ENCODE data around the gene CLTC.

The CLTC gene

GRCh38 chr17:59680314-59680713, 60.6 kb downstream of the CLTC start:
- TF ChIP-seq ZNF274 (IDR thresholded peaks at IDR 0.05; ENCODE audit: low read depth, low read length) = no peak
- H3K4me3 ChIP-seq (ENCODE audit: low read length) = no peak overlapping the region

- no peak overlapping the region for H3K4me3 ChIP-seq (ENCODE audit: low read length)
- TF ChIP-seq ZNF274 (IDR thresholded peaks at IDR 0.05; ENCODE audit: low read depth, low read length) = no peak
Observed at GRCh38 chr17:59683283-59683682, 63.6 kb downstream of the CLTC start.

DNA sequence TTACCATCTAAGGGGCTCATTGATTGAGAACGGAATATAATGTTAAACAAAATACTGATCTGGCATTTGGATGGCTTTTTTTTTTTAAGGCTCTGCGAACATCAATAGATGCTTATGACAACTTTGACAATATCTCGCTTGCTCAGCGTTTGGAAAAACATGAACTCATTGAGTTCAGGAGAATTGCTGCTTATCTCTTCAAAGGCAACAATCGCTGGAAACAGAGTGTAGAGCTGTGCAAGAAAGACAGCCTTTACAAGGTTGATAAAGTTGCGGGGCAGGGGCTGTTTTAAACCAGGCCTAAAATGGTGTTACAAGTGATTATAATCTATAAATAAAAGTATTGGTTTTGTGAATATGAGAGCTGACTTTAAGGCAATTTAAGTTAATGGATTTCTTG, 65.3 kb downstream of the CLTC start:
- no peak for TF ChIP-seq ZNF274 (IDR thresholded peaks at IDR 0.05; ENCODE audit: low read depth, low read length)

GRCh38 chr17:59688008-59688407, 68.3 kb downstream of the CLTC start:
- no peak for TF ChIP-seq ZNF274 (IDR thresholded peaks at IDR 0.05; ENCODE audit: low read depth, low read length)
- no peak overlapping the region for H3K4me3 ChIP-seq (ENCODE audit: low read length)

More for the DNA sequence above, 65.3 kb downstream of the CLTC start:
- H3K4me3 ChIP-seq (ENCODE audit: low read length) = no peak overlapping the region

GRCh38 chr17:59688496-59688895, 68.8 kb downstream of the CLTC start:
- TF ChIP-seq ZNF274 (IDR thresholded peaks at IDR 0.05; ENCODE audit: low read depth, low read length) = no peak

DNA sequence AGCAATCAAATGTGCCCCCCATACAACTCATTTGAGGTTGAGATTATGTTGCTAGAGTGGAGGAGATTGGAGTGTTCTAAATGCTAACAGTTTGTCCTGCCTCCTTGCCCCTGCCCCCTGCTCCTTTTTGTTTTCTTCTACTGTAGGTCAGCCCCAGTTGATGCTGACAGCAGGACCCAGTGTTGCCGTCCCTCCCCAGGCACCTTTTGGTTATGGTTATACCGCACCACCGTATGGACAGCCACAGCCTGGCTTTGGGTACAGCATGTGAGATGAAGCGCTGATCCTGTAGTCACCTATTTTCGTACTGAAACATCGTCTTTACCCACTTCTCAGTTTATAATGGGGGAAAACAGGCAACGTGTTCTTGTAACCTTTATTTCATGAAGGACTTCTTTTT, 73.9 kb downstream of the CLTC start:
- H3K4me3 ChIP-seq (ENCODE audit: low read length) = no peak overlapping the region

More at GRCh38 chr17:59688496-59688895, 68.8 kb downstream of the CLTC start:
- no peak overlapping the region for H3K4me3 ChIP-seq (ENCODE audit: low read length)

GRCh38 chr17:59694344-59694743, 74.6 kb downstream of the CLTC start:
- no peak for TF ChIP-seq ZNF274 (IDR thresholded peaks at IDR 0.05; ENCODE audit: low read depth, low read length)
- H3K4me3 ChIP-seq (ENCODE audit: low read length) = no peak overlapping the region

More for the DNA sequence above, 73.9 kb downstream of the CLTC start:
- no peak for TF ChIP-seq ZNF274 (IDR thresholded peaks at IDR 0.05; ENCODE audit: low read depth, low read length)

- TF ChIP-seq ZNF274 (IDR thresholded peaks at IDR 0.05; ENCODE audit: low read depth, low read length) = no peak
- no peak overlapping the region for H3K4me3 ChIP-seq (ENCODE audit: low read length)
Observed at GRCh38 chr17:59695945-59696681, 76.4 kb downstream of the CLTC start.

DNA sequence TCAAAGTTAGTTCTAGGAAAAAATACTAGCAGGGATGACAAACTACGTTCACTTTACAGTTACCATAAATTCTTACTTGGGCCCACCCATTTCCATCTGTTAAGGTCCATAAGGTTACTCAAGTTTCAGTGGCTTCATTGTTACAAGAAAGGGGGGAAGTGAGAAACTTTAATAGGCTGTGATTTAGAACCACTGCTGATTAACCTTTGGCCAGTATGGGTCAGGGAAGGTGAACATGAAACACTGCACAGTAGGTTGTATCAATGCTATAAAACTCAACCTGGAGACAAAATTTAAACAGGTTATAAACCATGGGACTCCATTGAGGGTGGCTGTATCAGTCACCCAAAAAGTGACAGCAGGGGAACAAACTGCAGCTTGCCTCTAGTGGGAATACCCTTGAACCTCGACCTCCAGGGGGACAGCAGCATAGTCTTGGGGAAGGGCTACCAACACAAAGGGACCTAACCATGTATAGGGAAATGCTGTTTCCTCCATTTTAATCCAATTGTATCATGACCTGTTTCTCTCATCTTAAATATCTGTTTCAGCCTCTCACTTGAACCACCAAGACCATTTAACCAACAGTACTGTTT, 77.1 kb downstream of the CLTC start:
- H3K4me3 ChIP-seq (ENCODE audit: low read length) = no peak overlapping the region

GRCh38 chr17:59698143-59698542, 78.4 kb downstream of the CLTC start:
- TF ChIP-seq ZNF274 (IDR thresholded peaks at IDR 0.05; ENCODE audit: low read depth, low read length) = no peak
- no peak overlapping the region for H3K4me3 ChIP-seq (ENCODE audit: low read length)

More for the DNA sequence above, 77.1 kb downstream of the CLTC start:
- no peak for TF ChIP-seq ZNF274 (IDR thresholded peaks at IDR 0.05; ENCODE audit: low read depth, low read length)

DNA sequence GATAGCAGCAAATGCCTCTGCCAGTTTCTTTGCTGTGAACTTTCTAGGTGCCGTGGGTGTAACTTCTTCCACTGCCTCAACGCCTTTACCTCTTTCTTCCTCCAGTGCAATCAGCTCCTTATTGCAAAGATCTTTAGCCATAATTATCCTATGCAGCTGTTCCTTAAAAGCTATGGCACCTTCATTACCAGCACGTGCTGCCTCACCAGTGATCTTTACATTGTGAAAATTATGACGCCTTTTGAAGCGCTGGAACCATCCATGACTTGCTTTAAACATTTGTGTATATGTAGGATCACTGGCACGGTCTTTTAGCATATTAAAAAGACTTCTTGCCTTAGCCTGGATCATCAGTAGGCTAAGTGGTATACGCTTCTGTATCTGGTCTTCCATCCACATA, 79.5 kb downstream of the CLTC start:
- no peak overlapping the region for H3K4me3 ChIP-seq (ENCODE audit: low read length)
- no peak for TF ChIP-seq ZNF274 (IDR thresholded peaks at IDR 0.05; ENCODE audit: low read depth, low read length)

DNA sequence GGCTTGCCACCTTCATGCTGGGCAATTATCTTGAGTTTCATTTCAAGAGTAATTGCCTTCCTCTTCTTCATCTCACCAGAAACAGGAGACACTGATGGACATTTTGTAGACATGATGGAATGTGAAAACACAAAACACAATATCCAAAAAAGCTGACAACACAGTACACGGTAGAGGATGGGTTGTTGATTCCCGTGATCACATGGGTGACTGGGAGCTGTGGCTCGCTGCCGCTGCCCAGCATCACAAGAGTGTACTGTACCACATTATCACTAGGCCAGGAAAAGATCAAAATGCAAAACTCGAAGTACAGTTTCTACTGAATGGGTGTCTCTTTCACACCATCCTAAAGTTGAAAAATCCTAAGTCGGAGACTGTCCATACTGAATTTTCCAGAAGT, 80.1 kb downstream of the CLTC start:
- no peak for TF ChIP-seq ZNF274 (IDR thresholded peaks at IDR 0.05; ENCODE audit: low read depth, low read length)
- H3K4me3 ChIP-seq (ENCODE audit: low read length) = no peak overlapping the region

GRCh38 chr17:59702304-59702703, 82.6 kb downstream of the CLTC start:
- H3K4me3 ChIP-seq (ENCODE audit: low read length) = no peak overlapping the region
- TF ChIP-seq ZNF274 (IDR thresholded peaks at IDR 0.05; ENCODE audit: low read depth, low read length) = no peak

- no peak for TF ChIP-seq ZNF274 (IDR thresholded peaks at IDR 0.05; ENCODE audit: low read depth, low read length)
- H3K4me3 ChIP-seq (ENCODE audit: low read length) = peak within 1 kb of the TSS; percentile 76
Observed at GRCh38 chr17:59707149-59707970, 87.7 kb downstream of the CLTC start, which contains the start of the genes PTRH2 and VMP1. PTRH2 (minus strand) TSS chr17:59707430; CDS start chr17:59697978, 9,452 bp downstream. VMP1 (plus strand) TSS chr17:59707654; CDS start chr17:59731447, 23,793 bp downstream.
